H1 (cell line): ENCODE data around the gene PIAS4.

Experiments used
- ASH2L ChIP-seq: fragments of 200-600, 300-600 bp; sonication (generic); IDR thresholded peaks from one replicate; pipeline ENCODE4 v1.7.1; 2017; ENCODE audit warnings: low read length
- CEBPB ChIP-seq: IDR thresholded peaks from 2 replicates; pipeline ENCODE4 v1.6.1; 2012; ENCODE audit warnings: low read depth, low read length
- EGR1 ChIP-seq: IDR thresholded peaks from 2 replicates; pipeline ENCODE4 v1.6.1; 2011; ENCODE audit warnings: low read depth, low read length, borderline replicate concordance
- EP300 ChIP-seq, 2 experiments: IDR thresholded peaks; 1 replicate in 1 of 2; 2 replicates in 1 of 2; pipeline ENCODE4 v1.6.1; 2011 to 2012; ENCODE audit warnings: low read depth in 2 of 2, low read length in 2 of 2, mild to moderate bottlenecking in 2 of 2, borderline replicate concordance in 1 of 2, inconsistent platforms in 1 of 2, moderate library complexity in 1 of 2
- EZH2 ChIP-seq: fragments of 200-600 bp; sonication (generic); IDR thresholded peaks from 2 replicates; pipeline ENCODE4 v1.7.1; 2012; ENCODE audit warnings: low read depth, mild to moderate bottlenecking, moderate library complexity, low read length, inconsistent platforms; ENCODE audit not compliant: severe bottlenecking
- GTF2F1 ChIP-seq: IDR thresholded peaks from 2 replicates; pipeline ENCODE4 v1.6.1; 2012; ENCODE audit warnings: low read depth, low read length, improper control_type of control experiment, borderline replicate concordance
- JUND ChIP-seq: IDR thresholded peaks from 2 replicates; pipeline ENCODE4 v1.6.1; 2011; ENCODE audit warnings: mild to moderate bottlenecking, improper control_type of control experiment, low read length
- NRF1 ChIP-seq: IDR thresholded peaks from 2 replicates; pipeline ENCODE4 v1.6.1; 2011; ENCODE audit warnings: mild to moderate bottlenecking, low read depth, low read length, improper control_type of control experiment
- POLR2A ChIP-seq, 2 experiments: IDR thresholded peaks; 1 replicate in 1 of 2; 2 replicates in 1 of 2; pipeline ENCODE4 v1.6.1; 2011; ENCODE audit warnings: low read depth in 2 of 2, low read length in 2 of 2, mild to moderate bottlenecking in 2 of 2; ENCODE audit errors: control extremely low read depth in 1 of 2
- SP1 ChIP-seq: IDR thresholded peaks from 2 replicates; pipeline ENCODE4 v1.6.1; 2011; ENCODE audit warnings: low read depth, low read length
- SP2 ChIP-seq: IDR thresholded peaks from 2 replicates; pipeline ENCODE4 v1.6.1; 2012; ENCODE audit warnings: mild to moderate bottlenecking, low read length, inconsistent platforms
- YY1 ChIP-seq: IDR thresholded peaks from 2 replicates; pipeline ENCODE4 v1.6.1; 2011; ENCODE audit warnings: low read depth, mild to moderate bottlenecking, low read length
- TF ChIP-seq, protein P1 (sequence below), 3 experiments: IDR thresholded peaks; 1 replicate in 2 of 3; 2 replicates in 1 of 3; pipeline versions ENCODE4 v1.5.1 to v1.6.1; 2011; ENCODE audit warnings: low read length in 3 of 3, mild to moderate bottlenecking in 3 of 3, inconsistent platforms in 2 of 3, low read depth in 1 of 3, moderate library complexity in 1 of 3; ENCODE audit not compliant: insufficient read depth in 1 of 3; ENCODE audit errors: control extremely low read depth in 1 of 3
- TF ChIP-seq, protein P2 (sequence below): IDR thresholded peaks from 2 replicates; pipeline ENCODE4 v1.6.1; 2011; ENCODE audit warnings: low read depth, mild to moderate bottlenecking, low read length; ENCODE audit not compliant: insufficient read depth

DNA sequence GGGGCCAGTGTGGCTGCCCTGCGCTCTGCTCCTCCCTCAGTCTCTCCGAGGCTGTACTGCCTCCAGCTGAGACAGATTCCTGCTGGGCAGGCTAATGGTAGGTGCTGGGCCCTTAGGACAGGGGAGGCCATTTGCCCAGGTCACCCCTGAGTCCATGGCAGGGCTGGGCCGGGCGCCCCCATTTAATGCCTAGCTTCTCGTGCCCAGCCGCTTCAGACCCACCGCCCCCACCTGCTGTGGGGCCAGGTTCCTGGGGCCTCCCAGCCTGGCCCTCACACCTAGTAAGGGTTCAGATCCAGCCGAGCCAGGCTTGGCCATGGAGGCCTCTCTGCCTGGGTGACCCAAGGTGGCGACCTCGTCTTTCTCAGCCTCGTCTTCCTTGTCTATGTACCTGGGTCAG is 17.8 kb downstream of the PIAS4 start:
- TF ChIP-seq, protein P1, sequence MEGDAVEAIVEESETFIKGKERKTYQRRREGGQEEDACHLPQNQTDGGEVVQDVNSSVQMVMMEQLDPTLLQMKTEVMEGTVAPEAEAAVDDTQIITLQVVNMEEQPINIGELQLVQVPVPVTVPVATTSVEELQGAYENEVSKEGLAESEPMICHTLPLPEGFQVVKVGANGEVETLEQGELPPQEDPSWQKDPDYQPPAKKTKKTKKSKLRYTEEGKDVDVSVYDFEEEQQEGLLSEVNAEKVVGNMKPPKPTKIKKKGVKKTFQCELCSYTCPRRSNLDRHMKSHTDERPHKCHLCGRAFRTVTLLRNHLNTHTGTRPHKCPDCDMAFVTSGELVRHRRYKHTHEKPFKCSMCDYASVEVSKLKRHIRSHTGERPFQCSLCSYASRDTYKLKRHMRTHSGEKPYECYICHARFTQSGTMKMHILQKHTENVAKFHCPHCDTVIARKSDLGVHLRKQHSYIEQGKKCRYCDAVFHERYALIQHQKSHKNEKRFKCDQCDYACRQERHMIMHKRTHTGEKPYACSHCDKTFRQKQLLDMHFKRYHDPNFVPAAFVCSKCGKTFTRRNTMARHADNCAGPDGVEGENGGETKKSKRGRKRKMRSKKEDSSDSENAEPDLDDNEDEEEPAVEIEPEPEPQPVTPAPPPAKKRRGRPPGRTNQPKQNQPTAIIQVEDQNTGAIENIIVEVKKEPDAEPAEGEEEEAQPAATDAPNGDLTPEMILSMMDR (IDR thresholded peaks at IDR 0.05; ENCODE audit: control extremely low read depth in 1 of 3, insufficient read depth in 1 of 3, low read depth in 1 of 3, low read length in 3 of 3), result no peak
- TF ChIP-seq SP1, result no peak
- no peak for TF ChIP-seq ASH2L
- TF ChIP-seq EP300 (IDR thresholded peaks at IDR 0.05; ENCODE audit: borderline replicate concordance in 1 of 2, low read depth in 2 of 2, low read length in 2 of 2), result no peak
- TF ChIP-seq POLR2A (IDR thresholded peaks at IDR 0.05; ENCODE audit: control extremely low read depth in 1 of 2, low read depth in 2 of 2, low read length in 2 of 2), result no peak
- TF ChIP-seq YY1, result no peak
- TF ChIP-seq GTF2F1, result no peak
- TF ChIP-seq, protein P2, sequence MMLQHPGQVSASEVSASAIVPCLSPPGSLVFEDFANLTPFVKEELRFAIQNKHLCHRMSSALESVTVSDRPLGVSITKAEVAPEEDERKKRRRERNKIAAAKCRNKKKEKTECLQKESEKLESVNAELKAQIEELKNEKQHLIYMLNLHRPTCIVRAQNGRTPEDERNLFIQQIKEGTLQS, result no peak
- TF ChIP-seq JUND, result no peak
- TF ChIP-seq EGR1, result no peak
- no peak for TF ChIP-seq CEBPB
- no peak for TF ChIP-seq SP2
- no peak for TF ChIP-seq EZH2
- TF ChIP-seq NRF1, result no peak
